22Rv1 (cell line): ENCODE measurements around the gene UVRAG.
A peak's percentile ranks its signal among the peaks of the same experiment; 100 is the strongest.

Source experiments
- H3K27ac ChIP-seq: fragments of 450-650 bp; 2 replicates; pipeline ENCODE4 v1.5.1; 2017
- CTCF ChIP-seq: fragments of 450-650 bp; IDR thresholded peaks from 2 replicates; pipeline ENCODE4 v1.5.1; 2017; ENCODE audit warnings: mild to moderate bottlenecking
- ZFX ChIP-seq: fragments of 450-650 bp; IDR thresholded peaks from 2 replicates; pipeline ENCODE4 v1.6.1; 2017; ENCODE audit warnings: antibody characterized with exemption, borderline replicate concordance

UVRAG gene

GRCh38 chr11:76096552-76096951 lies 281.5 kb downstream of the UVRAG start:
- TF ChIP-seq ZFX (no peak), CTCF (no peak)
- H3K27ac ChIP-seq: 0 out of 2 replicates have a peak overlapping the region, but pooled peaks have one; percentile 17

- TF ChIP-seq CTCF (no peak), ZFX (no peak)
- no peak overlapping the region for H3K27ac ChIP-seq
Observed at GRCh38 chr11:76102802-76103201, 287.8 kb downstream of the UVRAG start.

GRCh38 chr11:76103460-76103859 lies 288.4 kb downstream of the UVRAG start:
- no peak overlapping the region for H3K27ac ChIP-seq
- TF ChIP-seq CTCF: no peak
- no peak for TF ChIP-seq ZFX

- TF ChIP-seq ZFX (no peak), CTCF (no peak)
- no peak overlapping the region for H3K27ac ChIP-seq
Observed at GRCh38 chr11:76104285-76104684, 289.3 kb downstream of the UVRAG start.

GRCh38 chr11:76105637-76106036 lies 290.6 kb downstream of the UVRAG start:
- no peak for TF ChIP-seq CTCF
- no peak for TF ChIP-seq ZFX
- H3K27ac ChIP-seq: no peak overlapping the region

GRCh38 chr11:76107971-76108370 lies 293.0 kb downstream of the UVRAG start:
- H3K27ac ChIP-seq: no peak overlapping the region
- TF ChIP-seq ZFX (no peak), CTCF (no peak)

GRCh38 chr11:76114238-76114637 lies 299.2 kb downstream of the UVRAG start:
- no peak overlapping the region for H3K27ac ChIP-seq
- no peak for TF ChIP-seq CTCF
- no peak for TF ChIP-seq ZFX
